SKM-1 treated with dmso at 0.1 percent for 144 hours (cell line): ENCODE measurements around the gene SRSF5.

Source experiments
- DNase-seq: peaks from one replicate; lab custom pipeline; 2025; ENCODE audit not compliant: unreplicated experiment; lab: John Stamatoyannopoulos, UW

SRSF5 gene

GRCh38 chr14:69769623-69770022, 2.7 kb downstream of the SRSF5 start:
- DNase-seq: no peak

- no peak for DNase-seq
Measured at GRCh38 chr14:69770559-69770958, 3.6 kb downstream of the SRSF5 start.

GRCh38 chr14:69771136-69771535, 4.2 kb downstream of the SRSF5 start:
- DNase-seq: no peak

GRCh38 chr14:69772082-69773017, 5.4 kb downstream of the SRSF5 start:
- no peak for DNase-seq

- DNase-seq: no peak
Measured at GRCh38 chr14:69773571-69774276, 6.8 kb downstream of the SRSF5 start.

GRCh38 chr14:69775012-69775411, 8.1 kb downstream of the SRSF5 start:
- DNase-seq: no peak

GRCh38 chr14:69776875-69777453, 10.0 kb downstream of the SRSF5 start:
- no peak for DNase-seq

GRCh38 chr14:69779088-69779487, 12.1 kb downstream of the SRSF5 start:
- no peak for DNase-seq

- no peak for DNase-seq
Measured at GRCh38 chr14:69780092-69780491, 13.2 kb downstream of the SRSF5 start.

- DNase-seq: no peak
Measured at GRCh38 chr14:69780952-69781351, 14.0 kb downstream of the SRSF5 start.

- no peak for DNase-seq
Measured at GRCh38 chr14:69784942-69785341, 18.0 kb downstream of the SRSF5 start.

- no peak for DNase-seq
Measured at GRCh38 chr14:69786603-69787002, 19.7 kb downstream of the SRSF5 start.

- DNase-seq: no peak
Measured at GRCh38 chr14:69789118-69789640, 22.2 kb downstream of the SRSF5 start.

GRCh38 chr14:69792887-69793421, 26.0 kb downstream of the SRSF5 start:
- no peak for DNase-seq

- no peak for DNase-seq
Measured at GRCh38 chr14:69794791-69795190, 27.8 kb downstream of the SRSF5 start.

GRCh38 chr14:69795691-69796090, 28.7 kb downstream of the SRSF5 start:
- no peak for DNase-seq

- no peak for DNase-seq
Measured at GRCh38 chr14:69796797-69797500, 30.0 kb downstream of the SRSF5 start, which contains the start of gene SLC10A1. SLC10A1 (minus strand) TSS chr14:69797241; CDS start chr14:69797155, 86 bp downstream.

GRCh38 chr14:69797573-69798338, 30.8 kb downstream of the SRSF5 start:
- no peak for DNase-seq

- no peak for DNase-seq
Measured at GRCh38 chr14:69798339-69798735, 31.4 kb downstream of the SRSF5 start.

GRCh38 chr14:69803753-69804152, 36.8 kb downstream of the SRSF5 start:
- no peak for DNase-seq
